ENCODE measurements around the gene FRMD4A.

- no peak for TF ChIP-seq POLR2A (IDR thresholded peaks at IDR 0.05)
- TF ChIP-seq, protein P1, sequence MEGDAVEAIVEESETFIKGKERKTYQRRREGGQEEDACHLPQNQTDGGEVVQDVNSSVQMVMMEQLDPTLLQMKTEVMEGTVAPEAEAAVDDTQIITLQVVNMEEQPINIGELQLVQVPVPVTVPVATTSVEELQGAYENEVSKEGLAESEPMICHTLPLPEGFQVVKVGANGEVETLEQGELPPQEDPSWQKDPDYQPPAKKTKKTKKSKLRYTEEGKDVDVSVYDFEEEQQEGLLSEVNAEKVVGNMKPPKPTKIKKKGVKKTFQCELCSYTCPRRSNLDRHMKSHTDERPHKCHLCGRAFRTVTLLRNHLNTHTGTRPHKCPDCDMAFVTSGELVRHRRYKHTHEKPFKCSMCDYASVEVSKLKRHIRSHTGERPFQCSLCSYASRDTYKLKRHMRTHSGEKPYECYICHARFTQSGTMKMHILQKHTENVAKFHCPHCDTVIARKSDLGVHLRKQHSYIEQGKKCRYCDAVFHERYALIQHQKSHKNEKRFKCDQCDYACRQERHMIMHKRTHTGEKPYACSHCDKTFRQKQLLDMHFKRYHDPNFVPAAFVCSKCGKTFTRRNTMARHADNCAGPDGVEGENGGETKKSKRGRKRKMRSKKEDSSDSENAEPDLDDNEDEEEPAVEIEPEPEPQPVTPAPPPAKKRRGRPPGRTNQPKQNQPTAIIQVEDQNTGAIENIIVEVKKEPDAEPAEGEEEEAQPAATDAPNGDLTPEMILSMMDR (IDR thresholded peaks at IDR 0.05): no peak
Observed at GRCh38 chr10:13928451-13928850, 402.3 kb downstream of the FRMD4A start.

Data from uterus (tissue), 2 donors.